HG03378 (cell line): ENCODE results near the gene PLPP4.
"Not testable (repeated sequence)": the region's sequence is repeated elsewhere in the genome, so short reads cannot be mapped to it uniquely, and the experiment has no call there.

Experiments
- ATAC-seq: cut with Tn5 transposase; IDR thresholded peaks from one replicate; pipeline ENCODE4 v1.9.1; 2021; ENCODE audit warnings: mild to moderate bottlenecking, moderate library complexity; ENCODE audit not compliant: unreplicated experiment

The PLPP4 gene

GRCh38 chr10:120485946-120486345 is 28.9 kb downstream of the PLPP4 start:
- ATAC-seq: no peak

GRCh38 chr10:120486671-120487205 is 29.7 kb downstream of the PLPP4 start:
- no peak for ATAC-seq

GRCh38 chr10:120490288-120490687 is 33.3 kb downstream of the PLPP4 start:
- ATAC-seq: no peak

GRCh38 chr10:120492346-120492745 is 35.3 kb downstream of the PLPP4 start:
- ATAC-seq: no peak

GRCh38 chr10:120493411-120494312 is 36.6 kb downstream of the PLPP4 start:
- ATAC-seq: peak; percentile 77

GRCh38 chr10:120494313-120494710 is 37.3 kb downstream of the PLPP4 start:
- ATAC-seq: no peak

GRCh38 chr10:120495226-120496009 is 38.4 kb downstream of the PLPP4 start:
- ATAC-seq: no peak

GRCh38 chr10:120499883-120500282 is 42.9 kb downstream of the PLPP4 start:
- ATAC-seq: no peak

GRCh38 chr10:120503689-120504088 is 46.7 kb downstream of the PLPP4 start:
- ATAC-seq: no peak

- not testable (repeated sequence) for ATAC-seq
Observed at GRCh38 chr10:120504227-120504626, 47.2 kb downstream of the PLPP4 start.

GRCh38 chr10:120505056-120505455 is 48.0 kb downstream of the PLPP4 start:
- no peak for ATAC-seq

- no peak for ATAC-seq
Observed at GRCh38 chr10:120505866-120506265, 48.8 kb downstream of the PLPP4 start.

GRCh38 chr10:120506674-120507073 is 49.6 kb downstream of the PLPP4 start:
- no peak for ATAC-seq

GRCh38 chr10:120507175-120507574 is 50.1 kb downstream of the PLPP4 start:
- ATAC-seq: no peak

GRCh38 chr10:120507651-120508050 is 50.6 kb downstream of the PLPP4 start:
- no peak for ATAC-seq

- ATAC-seq: no peak
Observed at GRCh38 chr10:120508393-120508792, 51.4 kb downstream of the PLPP4 start.

GRCh38 chr10:120508966-120509365 is 51.9 kb downstream of the PLPP4 start:
- no peak for ATAC-seq

- no peak for ATAC-seq
Observed at GRCh38 chr10:120511165-120511564, 54.1 kb downstream of the PLPP4 start.

GRCh38 chr10:120513307-120513796 is 56.3 kb downstream of the PLPP4 start:
- no peak for ATAC-seq

GRCh38 chr10:120514035-120514620 is 57.1 kb downstream of the PLPP4 start:
- ATAC-seq: no peak

GRCh38 chr10:120514959-120515358 is 57.9 kb downstream of the PLPP4 start:
- ATAC-seq: no peak
